Left forelimb (tissue), 1 donor: ENCODE results near the gene ZFAND2A.
"Not testable (repeated sequence)": the region's sequence is repeated elsewhere in the genome, so short reads cannot be mapped to it uniquely, and the experiment has no call there.

Experiments
- DNase-seq: peaks from one replicate; pipeline ENCODE4 v3.0.0-alpha.2; 2018; ENCODE audit warnings: low spot score

The ZFAND2A gene

GRCh38 chr7:1150400-1151002, 9.5 kb downstream of the ZFAND2A start:
- no peak for DNase-seq

- no peak for DNase-seq
These were observed 10.6 kb downstream of the ZFAND2A start for GRCh38 chr7:1149351-1149794.

GRCh38 chr7:1147873-1148272, 12.1 kb downstream of the ZFAND2A start:
- DNase-seq: not testable (repeated sequence)

- DNase-seq: peak; percentile 36
These were observed 15.7 kb downstream of the ZFAND2A start for GRCh38 chr7:1144269-1144771.

GRCh38 chr7:1143031-1143430, 17.0 kb downstream of the ZFAND2A start:
- DNase-seq: not testable (repeated sequence)

- DNase-seq: no peak
These were observed 17.9 kb downstream of the ZFAND2A start for GRCh38 chr7:1142051-1142635.

- no peak for DNase-seq
These were observed 18.3 kb downstream of the ZFAND2A start for GRCh38 chr7:1141651-1142050.

GRCh38 chr7:1140476-1141104, 19.4 kb downstream of the ZFAND2A start:
- no peak for DNase-seq

GRCh38 chr7:1137517-1138167, 22.4 kb downstream of the ZFAND2A start:
- no peak for DNase-seq

- DNase-seq: peak; percentile 40
These were observed 23.0 kb downstream of the ZFAND2A start for GRCh38 chr7:1136841-1137516.

- DNase-seq: no peak
These were observed 25.0 kb downstream of the ZFAND2A start for GRCh38 chr7:1134951-1135350.

- DNase-seq: no peak
These were observed 28.3 kb downstream of the ZFAND2A start for GRCh38 chr7:1131471-1132265.

GRCh38 chr7:1130021-1130990, 29.7 kb downstream of the ZFAND2A start:
- DNase-seq: no peak

- DNase-seq: no peak
These were observed 30.6 kb downstream of the ZFAND2A start for GRCh38 chr7:1129431-1129830.

GRCh38 chr7:1127001-1127400, 33.0 kb downstream of the ZFAND2A start:
- no peak for DNase-seq

GRCh38 chr7:1125603-1125969, 34.4 kb downstream of the ZFAND2A start:
- DNase-seq: no peak

- DNase-seq: no peak
These were observed 35.0 kb downstream of the ZFAND2A start for GRCh38 chr7:1124816-1125602.

- DNase-seq: no peak
These were observed 35.8 kb downstream of the ZFAND2A start for GRCh38 chr7:1124164-1124563.

- peak; percentile 85 for DNase-seq
These were observed 36.3 kb downstream of the ZFAND2A start for GRCh38 chr7:1123715-1124114.
